NCI-H2107 treated with DMSO at 0.1 percent for 48 hours (cell line): ENCODE results near the gene HCCS.
A peak's percentile ranks its signal among the peaks of the same experiment; 100 is the strongest.
"Not testable (repeated sequence)": the region's sequence is repeated elsewhere in the genome, so short reads cannot be mapped to it uniquely, and the experiment has no call there.

Source experiments
- DNase-seq: peaks from one replicate; lab custom pipeline; 2025; ENCODE audit not compliant: unreplicated experiment; lab: John Stamatoyannopoulos, UW

Gene HCCS

DNA sequence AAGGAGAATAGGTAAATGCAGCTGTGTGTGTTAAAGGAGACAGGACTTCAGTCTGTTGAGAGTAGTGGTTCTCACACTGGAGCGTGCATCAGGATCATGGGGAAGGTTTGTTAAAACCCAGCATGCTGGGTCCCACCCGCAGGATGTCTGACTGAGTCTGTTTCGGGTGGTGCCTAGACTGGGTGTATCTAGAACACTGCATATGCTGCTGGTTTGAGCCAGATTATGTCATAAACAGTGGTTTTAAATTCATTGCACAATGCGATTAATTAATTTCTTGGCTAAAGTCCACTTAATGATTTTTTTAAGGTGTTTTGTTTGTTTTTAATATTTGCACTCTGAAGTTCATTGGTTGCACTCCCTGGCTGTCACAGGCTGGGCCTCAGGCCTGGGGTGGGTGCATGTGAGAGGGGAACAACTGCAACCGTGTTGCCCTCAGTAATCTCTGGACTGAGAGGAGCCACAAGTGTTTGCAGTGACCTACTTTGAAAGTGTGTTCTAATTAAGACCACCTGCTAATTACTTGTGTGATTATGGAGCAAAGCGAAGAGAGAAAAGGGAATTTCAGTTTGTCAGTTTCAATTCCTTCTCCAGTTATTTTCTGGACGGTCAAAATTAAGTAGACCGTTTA lies 8.3 kb downstream of the HCCS start:
- no peak for DNase-seq

DNA sequence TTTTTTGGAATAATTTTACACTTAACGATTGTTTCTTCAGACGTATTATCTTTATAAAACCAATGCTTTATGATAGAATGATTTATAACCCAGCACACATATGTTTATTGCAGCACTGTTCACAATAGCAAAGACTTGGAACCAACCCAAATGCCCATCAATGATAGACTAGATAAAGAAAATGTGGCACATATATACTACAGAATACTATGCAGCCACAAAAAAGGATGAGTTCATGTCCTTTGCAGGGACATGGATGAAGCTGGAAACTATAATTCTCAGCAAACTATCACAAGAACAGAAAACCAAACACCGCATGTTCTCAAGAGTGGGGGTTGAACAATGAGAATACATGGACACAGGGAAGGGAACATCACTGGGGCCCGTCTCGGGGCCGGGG lies 12.0 kb downstream of the HCCS start:
- DNase-seq: not testable (repeated sequence)

DNA sequence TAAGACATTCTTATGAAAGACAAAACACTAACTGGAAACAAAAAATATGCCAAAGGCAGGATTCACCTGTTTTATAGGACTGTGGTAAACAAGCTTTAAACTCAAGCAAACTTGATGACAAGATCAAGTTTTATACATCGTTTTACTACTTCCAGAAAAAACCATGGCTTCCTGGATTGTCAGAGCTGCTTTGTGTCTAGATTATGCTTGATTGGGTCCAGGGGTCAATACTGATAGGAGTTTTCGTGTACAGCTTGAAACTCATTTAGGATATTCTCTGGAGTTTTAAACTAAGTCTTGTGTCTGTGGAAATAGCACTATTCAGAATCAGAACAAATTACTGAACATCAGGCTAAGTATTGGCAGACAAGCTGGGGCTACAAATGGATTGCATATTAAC lies 13.0 kb downstream of the HCCS start:
- DNase-seq: no peak

DNA sequence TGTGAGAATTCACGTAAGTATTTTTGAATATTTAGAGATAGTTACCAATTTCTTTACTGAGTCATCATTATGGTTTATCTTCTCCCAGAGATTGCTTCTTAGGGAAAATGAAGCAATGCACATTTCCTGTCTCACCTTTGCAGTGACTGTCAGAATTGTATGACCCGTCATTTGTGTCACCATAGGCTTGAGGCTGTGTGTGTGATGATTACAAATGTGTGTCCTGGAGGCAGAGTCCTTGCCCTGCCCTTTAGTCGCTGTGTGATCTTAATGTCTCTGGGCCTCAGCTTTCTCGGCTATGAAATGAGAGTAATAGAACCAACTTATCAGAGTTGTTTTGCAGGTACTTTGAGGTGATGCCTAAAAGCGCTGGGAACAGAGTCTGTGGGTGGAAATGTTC lies 13.9 kb downstream of the HCCS start:
- no peak for DNase-seq

DNA sequence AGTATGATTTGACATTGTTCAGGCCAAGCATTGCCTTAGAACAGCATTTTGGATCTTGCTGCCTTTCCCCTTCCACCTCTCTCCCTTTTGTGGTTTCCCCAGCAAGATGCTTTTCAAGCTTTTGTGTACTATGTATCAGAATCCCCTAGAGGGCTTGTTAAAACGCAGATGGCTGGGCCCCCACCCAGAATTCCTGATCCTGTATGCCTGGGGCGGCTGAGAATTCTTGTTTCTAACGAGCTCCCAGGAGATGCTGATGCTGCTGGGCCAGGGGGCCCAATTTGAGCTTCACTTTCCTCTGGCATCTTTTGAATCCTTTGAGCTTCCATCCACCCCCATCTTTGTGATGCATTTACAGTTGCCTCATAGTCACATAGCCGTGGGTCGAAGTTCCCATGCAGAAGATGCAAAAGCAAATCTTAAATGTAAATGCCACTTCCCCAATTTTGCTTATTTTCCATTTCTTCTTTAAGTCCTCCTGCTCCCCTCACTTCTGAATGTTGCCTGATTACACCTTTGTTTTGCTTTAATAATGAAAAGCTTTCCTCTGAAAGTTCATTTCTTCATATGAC lies 18.5 kb downstream of the HCCS start:
- DNase-seq: no peak

DNA sequence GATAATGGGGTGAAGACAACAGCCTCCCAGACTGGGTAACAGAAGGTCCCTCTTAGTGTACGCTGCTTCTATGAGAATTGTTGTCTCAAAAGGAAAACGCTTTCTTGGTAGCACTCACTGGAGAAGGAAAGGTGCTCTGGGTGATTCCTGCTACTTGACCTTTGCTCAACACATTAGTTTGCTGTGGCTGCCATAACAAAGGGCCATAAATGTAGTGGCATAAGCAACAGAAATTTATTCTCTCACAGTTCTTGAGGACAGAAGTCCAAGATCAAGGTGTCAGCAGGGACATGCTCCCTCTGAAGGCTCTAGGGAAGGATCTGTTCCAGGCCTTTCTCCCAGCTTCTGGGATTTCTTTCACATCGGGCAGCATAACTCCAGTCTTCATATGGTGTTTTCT lies 19.0 kb downstream of the HCCS start:
- no peak for DNase-seq

DNA sequence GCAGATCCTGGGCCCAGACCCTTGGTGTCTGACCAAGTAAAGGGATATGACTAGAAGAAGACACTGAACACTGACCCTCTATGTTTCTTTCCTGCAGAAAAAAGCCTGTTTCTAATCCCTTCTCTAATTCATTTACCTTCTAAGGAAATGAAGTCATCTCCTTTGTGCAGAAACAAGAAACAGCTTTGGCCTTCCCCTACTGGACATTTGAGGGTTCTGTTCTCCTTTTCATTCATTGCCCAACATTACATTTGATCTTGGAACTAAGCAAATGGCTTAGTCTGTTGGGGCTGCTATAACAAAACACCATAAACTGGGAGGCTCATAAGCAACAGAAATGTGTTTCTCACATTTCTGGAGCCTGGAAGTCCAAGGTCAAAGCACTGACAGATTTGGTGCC lies 20.0 kb downstream of the HCCS start:
- DNase-seq: no peak

DNA sequence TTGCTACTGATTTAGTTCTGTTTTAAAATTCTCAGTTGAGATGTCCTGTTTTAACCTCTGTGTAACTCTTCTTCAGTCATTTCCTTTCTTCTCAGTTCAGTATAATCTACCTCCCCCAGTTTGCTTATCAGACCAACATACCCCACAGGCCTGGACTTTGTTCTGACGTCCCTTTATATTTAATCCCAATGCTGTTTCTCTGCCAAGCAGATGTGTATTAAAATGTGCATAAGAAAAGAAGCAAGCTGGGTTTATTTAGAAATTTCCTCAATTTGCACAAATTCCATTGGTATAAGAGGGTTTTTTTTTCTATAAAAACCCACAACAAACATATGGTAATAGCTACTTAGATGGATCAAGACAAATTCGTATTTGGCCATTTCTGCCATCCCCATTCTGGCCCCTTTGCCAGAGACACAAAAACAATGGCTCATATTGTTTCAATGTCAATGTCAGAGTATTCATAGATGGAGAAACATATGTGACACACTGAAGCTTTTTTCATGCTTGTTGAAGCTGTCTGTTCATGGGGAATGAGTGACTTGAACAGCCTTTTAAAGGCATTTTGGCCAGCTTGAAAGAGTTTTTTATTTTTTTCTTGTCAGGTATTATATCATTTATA lies 24.5 kb downstream of the HCCS start:
- DNase-seq: no peak

DNA sequence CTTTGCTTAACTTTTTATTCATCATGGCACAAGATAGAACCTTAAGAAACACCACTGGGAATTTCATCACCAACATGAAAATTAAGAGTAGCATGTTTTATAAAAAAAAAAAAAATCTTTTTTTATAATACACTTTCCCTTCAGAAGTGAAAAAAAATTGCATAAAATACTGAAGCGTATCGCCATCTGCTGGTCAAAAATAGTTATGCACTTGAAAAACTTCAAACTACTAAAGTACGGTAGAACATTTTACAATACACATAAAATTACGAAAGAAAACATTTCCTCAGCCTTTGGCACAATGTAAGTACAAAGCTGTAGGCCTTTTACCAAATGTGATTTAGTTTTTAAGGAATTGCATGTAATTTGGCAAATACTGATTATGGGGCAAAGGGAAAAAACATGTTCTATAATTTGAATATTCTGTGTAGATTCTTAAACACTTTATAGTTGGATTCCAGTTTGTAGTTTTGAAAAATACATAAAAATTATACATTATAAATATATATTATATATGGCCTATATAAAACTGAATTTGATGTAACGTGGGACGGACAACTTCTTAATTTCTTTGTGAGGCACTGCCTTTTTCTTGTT lies 26.5 kb downstream of the HCCS start:
- peak; percentile 19 for DNase-seq

DNA sequence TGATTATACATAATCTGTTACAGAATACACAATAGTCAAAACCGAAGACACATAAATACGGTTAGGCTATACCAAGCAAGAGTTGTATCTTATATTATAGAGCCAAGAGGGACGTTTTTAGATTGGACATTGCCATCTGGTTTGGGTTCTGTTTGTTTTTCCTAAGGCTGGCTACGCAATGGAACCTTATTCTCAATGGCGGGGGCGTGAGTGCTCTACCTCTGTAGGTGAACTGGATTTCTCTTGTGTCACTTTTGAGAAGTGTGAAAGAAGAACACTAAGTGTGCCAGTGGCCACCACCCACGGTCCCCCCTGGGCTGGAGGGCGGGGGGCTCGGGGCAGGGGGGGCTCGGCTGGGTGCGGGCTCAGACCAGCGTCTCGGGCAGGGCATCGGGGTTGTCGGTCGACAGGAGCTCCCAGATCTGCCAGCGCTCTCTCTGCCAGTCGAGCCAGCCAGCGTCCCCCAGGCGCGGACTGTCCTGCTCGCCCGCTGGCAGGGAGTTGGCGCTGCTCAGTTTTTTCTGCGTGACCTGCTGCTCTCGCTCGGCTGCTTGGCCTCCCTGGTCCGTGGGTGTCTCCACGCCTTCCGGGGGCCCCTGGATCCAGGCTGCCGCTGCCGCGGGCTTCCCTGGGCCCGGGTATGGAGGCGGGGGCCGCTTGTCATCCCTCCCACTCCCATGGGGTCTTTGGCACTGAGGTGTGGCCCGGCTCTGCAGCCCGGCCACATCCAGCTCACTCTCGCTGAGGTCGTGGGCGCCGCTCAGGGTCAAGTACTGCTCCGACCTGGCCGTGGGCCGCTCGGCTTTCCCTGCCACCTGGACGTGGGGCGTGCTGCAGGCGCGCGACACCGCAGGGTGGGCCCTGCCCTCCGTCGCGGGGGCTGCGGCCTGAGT lies 27.6 kb downstream of the HCCS start:
- no peak for DNase-seq

DNA sequence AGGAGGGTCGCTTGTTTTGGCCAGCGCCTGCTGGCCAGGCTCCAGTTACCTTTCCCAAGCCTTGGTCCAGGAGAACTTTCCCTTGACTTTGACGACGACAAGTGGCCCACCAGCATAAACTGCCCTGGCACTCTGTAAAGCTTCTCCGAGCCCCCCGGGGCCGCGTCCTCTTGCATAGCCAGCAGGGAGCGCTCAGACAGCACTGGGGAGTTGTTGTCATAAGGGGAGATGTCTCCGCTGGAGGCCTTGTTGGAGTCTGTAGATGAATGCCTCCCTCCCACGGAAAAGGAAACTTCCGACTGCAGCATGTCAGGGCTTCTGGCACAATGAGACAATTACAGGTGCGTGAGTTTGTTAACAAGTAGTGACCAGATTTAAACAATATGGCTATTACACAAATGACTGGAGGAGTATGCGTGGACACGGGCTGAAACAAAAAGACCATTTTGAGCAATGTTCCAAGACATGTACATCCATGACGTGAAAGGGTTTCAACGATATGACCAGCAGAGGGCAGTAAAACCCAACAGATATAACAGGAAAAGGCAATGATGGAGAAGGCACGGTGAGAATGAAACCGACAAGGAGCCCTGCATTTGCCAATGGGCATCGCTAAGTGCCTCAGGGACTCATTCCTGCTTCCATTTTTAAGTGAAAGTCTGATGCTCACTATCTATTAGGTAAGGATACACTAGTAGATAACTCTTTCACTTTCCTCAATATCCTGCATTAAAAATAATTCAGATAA lies 33.0 kb downstream of the HCCS start:
- peak; percentile 73 for DNase-seq

DNA sequence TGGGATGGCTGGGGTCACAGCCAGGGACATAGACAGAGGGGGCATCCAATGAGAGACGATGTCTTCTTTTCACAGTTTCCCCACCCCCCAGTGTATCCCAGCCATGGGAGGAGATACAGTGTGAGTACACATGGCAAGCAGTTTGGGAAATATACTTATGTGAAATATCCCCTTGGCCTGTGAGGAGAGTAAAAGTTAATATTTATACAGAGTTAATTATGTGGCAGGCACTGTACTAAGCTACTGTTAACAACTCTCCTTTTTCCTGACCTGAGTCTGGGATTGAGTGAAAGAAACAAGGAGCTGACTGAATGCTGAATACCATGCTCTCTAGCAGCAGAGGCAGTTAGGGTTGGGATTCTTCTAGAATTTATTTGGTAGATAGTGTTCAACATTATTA lies 35.3 kb downstream of the HCCS start:
- no peak for DNase-seq

DNA sequence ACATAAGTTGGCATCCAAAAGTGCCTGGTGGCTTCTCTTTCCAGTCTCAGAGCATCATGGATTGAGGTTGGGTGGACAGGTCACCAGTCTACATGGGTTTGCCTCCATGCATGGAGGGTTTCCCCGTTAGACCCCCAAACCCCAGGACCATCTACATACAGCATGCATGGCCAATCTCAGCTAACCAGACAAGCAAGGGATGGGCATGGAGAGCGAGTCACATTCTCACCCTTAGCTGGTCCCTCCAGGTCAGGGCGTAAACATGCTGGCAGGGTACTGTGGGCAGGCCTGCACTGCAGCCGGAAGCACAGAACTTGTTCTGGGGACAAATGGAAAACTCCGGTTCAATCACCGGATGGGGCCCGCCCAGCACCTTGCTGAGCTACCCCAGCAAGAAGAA lies 37.3 kb downstream of the HCCS start:
- no peak for DNase-seq

DNA sequence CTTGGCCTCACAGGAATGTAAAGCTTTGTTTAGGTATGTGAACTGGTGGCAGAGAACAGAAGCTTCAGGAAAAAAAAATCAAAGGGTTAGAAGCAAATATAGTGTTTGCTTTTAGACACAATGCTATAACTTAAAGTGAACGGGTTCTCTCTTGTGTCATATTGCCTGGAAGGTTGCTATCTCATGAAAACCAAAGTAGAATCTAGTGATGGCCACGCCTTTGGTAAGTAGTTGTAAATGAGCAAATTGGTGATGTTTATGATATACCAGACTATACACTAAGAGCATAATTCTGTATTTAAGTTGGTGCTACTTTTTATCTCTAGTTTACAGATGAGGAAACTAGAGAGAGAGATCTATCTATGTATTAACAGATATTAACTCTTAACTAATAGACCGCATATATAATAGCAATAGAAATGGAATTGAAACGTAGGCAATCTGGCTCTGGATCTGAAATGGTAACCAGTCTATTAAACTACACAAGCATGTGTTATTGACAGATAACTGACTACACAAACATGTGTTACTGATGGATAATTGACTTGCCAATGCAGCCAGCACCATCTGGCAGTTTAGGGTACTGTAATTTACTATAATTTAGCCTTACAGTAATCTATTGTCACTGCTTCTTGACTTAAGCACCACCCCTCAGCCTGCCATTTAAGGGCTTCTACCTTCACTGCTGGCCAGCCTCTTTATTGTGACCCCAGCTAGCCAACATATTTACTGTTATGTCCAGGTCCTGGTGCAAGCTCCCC lies 40.8 kb downstream of the HCCS start:
- DNase-seq: no peak

DNA sequence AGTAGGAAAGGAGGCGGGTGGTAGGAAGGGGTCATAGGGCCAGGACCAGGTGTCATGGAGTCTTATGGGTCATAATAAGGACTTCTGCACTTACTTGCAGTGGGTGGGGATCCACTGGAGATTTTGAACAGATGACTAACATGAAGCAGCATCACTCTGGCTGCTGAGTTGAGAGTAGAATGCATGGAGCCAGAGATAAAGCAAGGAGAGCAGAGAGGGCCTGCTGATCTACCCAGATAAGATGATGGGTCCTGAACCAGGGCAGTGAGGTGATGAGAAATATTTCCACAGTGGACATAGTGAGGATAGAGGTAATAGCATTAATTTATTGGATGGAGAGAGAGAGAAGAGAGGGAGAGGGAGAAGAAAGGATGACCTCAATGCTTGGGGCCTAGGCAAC lies 48.0 kb downstream of the HCCS start:
- no peak for DNase-seq

DNA sequence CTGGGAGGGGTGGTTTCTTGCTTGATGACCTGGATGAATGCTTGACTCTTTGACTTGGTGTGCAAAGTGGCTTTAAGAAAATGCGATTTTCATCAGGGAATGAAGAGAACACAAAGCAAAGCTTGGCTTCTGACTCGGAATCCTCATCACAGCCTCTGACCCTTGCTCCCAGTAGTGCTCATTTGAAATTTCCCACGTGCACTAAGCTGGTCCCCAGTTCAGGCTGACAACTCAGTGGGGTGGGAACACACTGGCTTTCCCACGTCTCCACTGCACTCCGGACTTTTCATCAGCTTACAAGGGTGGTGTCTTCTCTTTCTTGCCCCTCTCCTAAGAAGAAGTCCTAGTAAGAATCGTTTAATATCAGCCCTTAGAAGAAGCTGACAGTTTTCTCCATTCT lies 53.3 kb downstream of the HCCS start:
- DNase-seq: no peak

DNA sequence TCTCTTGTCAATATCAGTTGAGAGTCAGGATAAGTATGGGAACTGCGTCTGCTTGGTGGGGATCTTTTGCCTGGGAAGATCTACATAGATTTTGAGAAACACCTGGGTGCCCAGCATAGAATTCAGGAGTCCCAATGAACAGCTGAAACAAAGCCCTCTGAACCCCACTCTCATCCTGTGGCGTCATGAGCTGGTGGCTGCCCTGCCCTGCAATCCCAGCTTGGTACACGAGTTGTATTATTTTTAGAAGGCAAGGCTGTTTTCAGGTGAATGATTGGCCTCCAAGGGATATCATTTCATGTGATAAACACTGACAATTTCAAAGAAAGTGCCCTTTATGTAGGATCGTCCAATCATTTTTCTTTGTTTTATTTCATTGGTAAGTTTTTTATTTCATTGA lies 60.8 kb downstream of the HCCS start:
- DNase-seq: no peak

DNA sequence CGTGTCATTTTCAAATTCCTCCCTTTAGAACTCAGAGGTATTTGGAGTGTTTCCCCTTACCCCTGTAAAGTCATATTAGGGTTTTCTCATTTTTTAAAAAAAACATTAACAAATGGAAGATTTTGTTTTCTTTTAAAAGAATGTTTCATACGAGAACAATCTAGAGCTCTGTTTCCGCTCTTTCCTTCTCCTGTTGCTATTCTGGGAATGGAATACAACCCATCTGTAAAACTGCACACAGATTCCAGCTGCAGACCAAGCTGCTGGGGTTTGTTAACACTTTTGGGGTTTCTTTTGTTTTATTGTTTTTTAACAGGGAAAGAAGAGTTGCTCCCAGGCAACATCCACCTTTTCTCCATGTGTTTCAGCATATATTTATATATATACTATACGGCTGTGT lies 61.3 kb downstream of the HCCS start:
- DNase-seq: no peak
